H1 (cell line): ENCODE data around the gene TDRD9. TPM values are rescaled to one million over a fixed set of nuclear protein-coding genes. Genes with fewer than 3 reads are reported as not detected.

Source experiments
- CTCF ChIA-PET: fragments of 300-600 bp; sonication (Branson Sonifier 250); formaldehyde crosslinking; loops from one replicate; lab custom pipeline; 2021; ENCODE audit not compliant: partially characterized antibody; lab: Charles Lee
- POLR2A ChIA-PET: fragments of 300-600 bp; sonication (Branson Sonifier 250); formaldehyde crosslinking; loops from one replicate; lab custom pipeline; 2021; ENCODE audit warnings: inconsistent platforms; ENCODE audit not compliant: partially characterized antibody; lab: Charles Lee
- DNase-seq, 2 experiments: peaks; one replicate each; pipeline versions ENCODE4 v3.0.0 to v3.0.0-alpha.2; 2010 to 2022; ENCODE audit warnings: low spot score in 2 of 2, low read depth in 1 of 2, mixed read lengths in 1 of 2
- FAIRE-seq: peaks from 2 replicates; lab custom pipeline; 2011; peaks lifted over from hg19 to GRCh38; lab: Jason Lieb, UNC
- H2AFZ ChIP-seq: 2 replicates; pipeline ENCODE4 v1.8.1; 2012; ENCODE audit warnings: low read length, inconsistent platforms
- H2AK5ac ChIP-seq: 2 replicates; pipeline ENCODE4 v1.6.1; 2013; ENCODE audit warnings: low read depth, low read length
- H2BK120ac ChIP-seq: replicated peaks from 2 replicates; pipeline ENCODE3; 2013; ENCODE audit warnings: low read depth, low read length, inconsistent platforms
- H2BK12ac ChIP-seq: 2 replicates; pipeline ENCODE4 v1.6.1; 2013; ENCODE audit warnings: low read depth, low read length
- H2BK15ac ChIP-seq: 2 replicates; pipeline ENCODE4 v1.6.1; 2013; ENCODE audit warnings: low read length
- H2BK20ac ChIP-seq: 2 replicates; pipeline ENCODE4 v1.6.1; 2013; ENCODE audit warnings: low read length
- H2BK5ac ChIP-seq: 2 replicates; pipeline ENCODE4 v1.6.1; 2013; ENCODE audit warnings: low read depth, low read length
- H3K14ac ChIP-seq: 2 replicates; pipeline ENCODE4 v1.6.1; 2013; ENCODE audit warnings: inconsistent platforms; ENCODE audit not compliant: insufficient read length
- H3K18ac ChIP-seq: 2 replicates; pipeline ENCODE4 v1.6.1; 2013; ENCODE audit warnings: low read length; ENCODE audit errors: extremely low read depth
- H3K23ac ChIP-seq: 2 replicates; pipeline ENCODE4 v1.6.1; 2013; ENCODE audit warnings: inconsistent platforms; ENCODE audit not compliant: insufficient read length
- H3K23me2 ChIP-seq: 2 replicates; pipeline ENCODE4 v1.6.1; 2013; ENCODE audit warnings: low read depth, low read length
- H3K27ac ChIP-seq: 2 replicates; pipeline ENCODE4 v1.6.1; 2011; ENCODE audit warnings: low read depth, low read length, inconsistent platforms
- H3K27me3 ChIP-seq, 4 experiments: replicated peaks in 1 of 4; 1 replicate in 1 of 4; 2 replicates in 3 of 4; pipeline versions ENCODE4 v1.6.1 to v1.8.1; 2011 to 2013; ENCODE audit warnings: low read length in 3 of 4, mild to moderate bottlenecking in 3 of 4, inconsistent platforms in 2 of 4, mixed read lengths in 2 of 4, moderate library complexity in 1 of 4; ENCODE audit not compliant: control insufficient read depth in 3 of 4, insufficient read depth in 3 of 4; ENCODE audit errors: extremely low read depth in 1 of 4
- H3K36me3 ChIP-seq, 4 experiments: 2 replicates each; pipeline versions ENCODE4 v1.6.1 to v1.8.1; 2011 to 2013; ENCODE audit warnings: mild to moderate bottlenecking in 4 of 4, low read length in 3 of 4, moderate library complexity in 2 of 4, control low read depth in 1 of 4, inconsistent platforms in 1 of 4; ENCODE audit not compliant: insufficient read depth in 4 of 4, control insufficient read depth in 2 of 4
- H3K4ac ChIP-seq: replicated peaks from 2 replicates; pipeline ENCODE3; 2013; ENCODE audit warnings: low read length, low read depth, mixed read lengths, inconsistent platforms; ENCODE audit not compliant: insufficient read length
- H3K4me1 ChIP-seq, 4 experiments: replicated peaks in 1 of 4; 1 replicate in 1 of 4; 2 replicates in 3 of 4; pipeline versions ENCODE4 v1.6.1 to v1.8.1; 2011 to 2013; ENCODE audit warnings: low read length in 3 of 4, inconsistent platforms in 2 of 4, mixed read lengths in 1 of 4; ENCODE audit not compliant: insufficient read depth in 4 of 4, control insufficient read depth in 3 of 4
- H3K4me2 ChIP-seq, 2 experiments: 2 replicates each; pipeline versions ENCODE4 v1.6.1 to v1.8.1; 2011 to 2013; ENCODE audit warnings: low read depth in 2 of 2, low read length in 2 of 2, control low read depth in 1 of 2, inconsistent platforms in 1 of 2, mild to moderate bottlenecking in 1 of 2; ENCODE audit not compliant: insufficient read depth in 1 of 2
- H3K4me3 ChIP-seq, 4 experiments: fragments of 200-600, 300-600 bp in 1 of 4; sonication (generic), shearing (Covaris generic), sonication (Bioruptor Twin) in 1 of 4; 2 replicates each; pipeline versions ENCODE4 v1.5.1 to v1.8.1; 2011 to 2016; ENCODE audit warnings: low read length in 4 of 4, low read depth in 3 of 4, control low read depth in 2 of 4, inconsistent platforms in 2 of 4, mild to moderate bottlenecking in 2 of 4, mixed read lengths in 1 of 4, moderate library complexity in 1 of 4; ENCODE audit not compliant: insufficient read depth in 2 of 4; ENCODE audit errors: extremely low read depth in 1 of 4
- H3K56ac ChIP-seq: replicated peaks from 2 replicates; pipeline ENCODE3; 2013; ENCODE audit warnings: low read depth, mild to moderate bottlenecking, mixed read lengths, low read length, inconsistent platforms; ENCODE audit not compliant: insufficient read length
- H3K79me1 ChIP-seq: 2 replicates; pipeline ENCODE4 v1.6.1; 2013; ENCODE audit warnings: low read depth, low read length, control low read depth
- H3K79me2 ChIP-seq, 2 experiments: 2 replicates each; pipeline versions ENCODE4 v1.6.1 to v1.8.1; 2012 to 2013; ENCODE audit warnings: low read length in 2 of 2, mild to moderate bottlenecking in 2 of 2, inconsistent platforms in 1 of 2; ENCODE audit not compliant: insufficient read depth in 2 of 2, control insufficient read depth in 1 of 2
- H3K9ac ChIP-seq, 4 experiments: replicated peaks in 1 of 4; 1 replicate in 1 of 4; 2 replicates in 3 of 4; pipeline versions ENCODE4 v1.6.1 to v1.8.1; 2011 to 2013; ENCODE audit warnings: low read depth in 3 of 4, low read length in 3 of 4, control low read depth in 2 of 4, mild to moderate bottlenecking in 2 of 4, moderate library complexity in 2 of 4, inconsistent platforms in 1 of 4; ENCODE audit errors: extremely low read depth in 1 of 4
- H3K9me3 ChIP-seq, 2 experiments: 2 replicates each; pipeline versions ENCODE4 v1.6.1 to v1.8.1; 2012 to 2013; ENCODE audit warnings: mild to moderate bottlenecking in 2 of 2, moderate library complexity in 2 of 2, control low read depth in 1 of 2, inconsistent platforms in 1 of 2, low read depth in 1 of 2, low read length in 1 of 2, mixed read lengths in 1 of 2; ENCODE audit not compliant: insufficient read depth in 2 of 2
- H4K20me1 ChIP-seq, 2 experiments: replicated peaks in 1 of 2; 2 replicates each; pipeline versions ENCODE3 to v1.8.1; 2011 to 2013; ENCODE audit warnings: inconsistent platforms in 2 of 2, low read length in 2 of 2, mild to moderate bottlenecking in 1 of 2; ENCODE audit not compliant: insufficient read depth in 2 of 2, control insufficient read depth in 1 of 2
- H4K5ac ChIP-seq: 2 replicates; pipeline ENCODE4 v1.6.1; 2013; ENCODE audit warnings: low read length, low read depth, mixed read lengths, inconsistent platforms; ENCODE audit not compliant: insufficient read length
- H4K8ac ChIP-seq: 2 replicates; pipeline ENCODE4 v1.8.0; 2013; ENCODE audit warnings: mild to moderate bottlenecking, moderate library complexity, low read length, inconsistent platforms; ENCODE audit not compliant: insufficient read depth; ENCODE audit errors: extremely low read depth
- H4K91ac ChIP-seq: replicated peaks from 2 replicates; pipeline ENCODE3; 2013; ENCODE audit warnings: low read length, mixed read lengths, inconsistent platforms; ENCODE audit not compliant: insufficient read length
- BACH1 ChIP-seq: IDR thresholded peaks from 2 replicates; pipeline ENCODE4 v1.6.1; 2012; ENCODE audit warnings: low read length, improper control_type of control experiment
- BRCA1 ChIP-seq: IDR thresholded peaks from 2 replicates; pipeline ENCODE4 v1.6.1; 2012; ENCODE audit warnings: low read depth, low read length, improper control_type of control experiment
- JUND ChIP-seq: IDR thresholded peaks from 2 replicates; pipeline ENCODE4 v1.6.1; 2011; ENCODE audit warnings: mild to moderate bottlenecking, improper control_type of control experiment, low read length
- KDM4A ChIP-seq: IDR thresholded peaks from one replicate; pipeline ENCODE4 v1.7.1; 2012; ENCODE audit warnings: low read depth, mild to moderate bottlenecking, moderate library complexity, low read length, inconsistent platforms; ENCODE audit not compliant: severe bottlenecking
- MAX ChIP-seq: IDR thresholded peaks from 2 replicates; pipeline ENCODE4 v1.6.1; 2012; ENCODE audit warnings: inconsistent platforms
- RNF2 ChIP-seq: fragments of 200-900, 300-1000 bp; sonication (generic); IDR thresholded peaks from 2 replicates; pipeline ENCODE4 v1.7.1; 2016; ENCODE audit warnings: borderline replicate concordance, low read depth, mild to moderate bottlenecking, antibody characterized with exemption, low read length; ENCODE audit not compliant: poor library complexity, severe bottlenecking; ENCODE audit errors: missing control alignments
- SIRT6 ChIP-seq: IDR thresholded peaks from one replicate; pipeline ENCODE4 v1.7.1; 2012; ENCODE audit warnings: low read length, inconsistent platforms
- TAF1 ChIP-seq: IDR thresholded peaks from 2 replicates; pipeline ENCODE4 v1.6.1; 2011; ENCODE audit warnings: mild to moderate bottlenecking, low read depth, low read length
- WGBS, 2 experiments: shearing (Covaris generic) in 1 of 2; methylation state at CpG; one replicate each; pipeline versions ENCODE4 v1.1.6 to v1.1.7; 2013 to 2015; ENCODE audit warnings: low lambda C conversion rate in 2 of 2, mixed read lengths in 2 of 2, inconsistent platforms in 1 of 2, low coverage in 1 of 2, missing lambda C conversion rate in 1 of 2; ENCODE audit not compliant: insufficient replicate concordance in 2 of 2, insufficient coverage in 1 of 2, insufficient read length in 1 of 2; ENCODE audit errors: extremely low coverage in 1 of 2, missing lambda C conversion rate in 1 of 2; 5-methylcytosine and 5-hydroxymethylcytosine counted together
- polyA plus RNA-seq, 7 experiments: library from polyadenylated mRNA; depleted of rRNA in 3 of 7; stranded (reverse) in 5 of 7; unstranded in 2 of 7; fragments of >200 nt in 5 of 7; fragments of 200-250 nt in 2 of 7; gene quantifications; 1 replicate in 5 of 7; 2 replicates in 1 of 7; 4 replicates in 1 of 7; pipeline versions ENCODE4 v1.2.1 to v1.2.3, GENCODE V29; 2011 to 2013; ENCODE audit warnings: missing spikeins in 2 of 7, mixed read lengths in 2 of 7
- total RNA-seq: library from RNA; stranded (reverse); fragmentation: NEBNext Ultra II Directional; extraction: Animal tissue kit (Norgen Biotek cat#: 25700); gene quantifications from 2 replicates; pipeline ENCODE4 v1.2.1, GENCODE V29; 2021
- TF ChIP-seq, protein P1 (sequence below): IDR thresholded peaks from 2 replicates; pipeline ENCODE4 v1.6.1; 2012; ENCODE audit warnings: inconsistent platforms

Gene TDRD9
- total and polyA plus RNA-seq, 2 of the 8 experiments (the other 6 are each of a cell fraction or from before 2014, with no cell fraction given) = not detected

DNA sequence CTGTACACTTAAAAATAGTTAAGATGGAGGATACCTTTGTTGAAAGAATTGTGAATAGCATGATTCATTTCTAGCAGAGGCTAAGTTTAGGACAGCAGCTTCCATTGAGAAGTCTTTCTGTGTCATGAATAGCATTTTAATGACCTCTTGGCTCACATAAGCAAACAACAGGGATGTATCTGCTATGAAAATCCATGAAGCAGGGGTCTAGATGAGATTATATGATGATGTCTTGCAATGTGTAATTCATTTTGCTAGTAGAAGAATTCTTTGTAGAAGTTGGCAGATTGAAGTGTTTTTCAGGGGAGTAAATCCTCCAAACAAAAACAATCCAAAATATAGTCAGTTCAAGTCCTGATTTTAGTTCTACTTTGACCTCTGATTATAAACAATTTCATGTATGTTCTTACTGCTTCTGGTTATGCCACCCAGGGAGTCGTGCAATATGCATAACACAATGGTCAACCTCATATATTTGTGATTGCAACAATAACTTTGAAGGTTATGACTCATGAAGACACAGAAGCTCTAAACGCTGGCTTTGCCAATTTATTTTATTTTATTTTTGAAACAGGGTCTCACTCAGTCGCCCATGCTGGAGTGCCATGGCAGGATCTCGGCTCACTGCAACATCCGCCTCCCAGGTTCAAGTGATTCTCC lies 21.0 kb downstream of the TDRD9 start:
- Histone ChIP-seq H3K27ac (no peak overlapping the region), H3K4me1 (no peaks in the 10 kb centered on the region), H2BK12ac (no peak overlapping the region), H3K14ac (no peak overlapping the region), H4K20me1 (no peaks in the 10 kb centered on the region), H2BK15ac (no peak overlapping the region), H3K56ac (no peak overlapping the region), H3K9ac (no peak overlapping the region), H3K23ac (no peak overlapping the region), H3K79me2 (no peaks in the 10 kb centered on the region), H3K36me3 (no peaks in the 10 kb centered on the region), H4K91ac (no peak overlapping the region), H3K18ac (no peak overlapping the region), H3K9me3 (peaks cover 2 to 3% of the 10 kb centered on the region in 2 experiments; a peak in 2 of 4 replicates), H2BK5ac (no peak overlapping the region), H3K27me3 (no peaks in the 10 kb centered on the region), H2BK20ac (no peak overlapping the region), H3K4ac (no peak overlapping the region), H2AFZ (no peak overlapping the region), H4K5ac (no peak overlapping the region), H2BK120ac (no peak overlapping the region), H2AK5ac (no peak overlapping the region), H3K4me2 (no peak overlapping the region), H3K23me2 (no peaks in the 10 kb centered on the region), H4K8ac (no peak overlapping the region)
- DNase-seq (no peak), FAIRE-seq (no peak)
- POLR2A ChIA-PET = no interaction called here
- WGBS, 2 experiments = 90% methylated on average over 5 of the region's 5 CpGs; no CpG with 5 or more reads in 1 of the 2 experiments
- TF ChIP-seq BRCA1 (no peak), TAF1 (no peak), SIRT6 (no peak), BACH1 (no peak), KDM4A (no peak), JUND (no peak), RNF2 (no peak), MAX (no peak)
- TF ChIP-seq, protein P1, sequence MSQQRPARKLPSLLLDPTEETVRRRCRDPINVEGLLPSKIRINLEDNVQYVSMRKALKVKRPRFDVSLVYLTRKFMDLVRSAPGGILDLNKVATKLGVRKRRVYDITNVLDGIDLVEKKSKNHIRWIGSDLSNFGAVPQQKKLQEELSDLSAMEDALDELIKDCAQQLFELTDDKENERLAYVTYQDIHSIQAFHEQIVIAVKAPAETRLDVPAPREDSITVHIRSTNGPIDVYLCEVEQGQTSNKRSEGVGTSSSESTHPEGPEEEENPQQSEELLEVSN = no peak
- TF ChIP-seq, all 59 proteins: peak for 0
- H3K4me3 ChIP-seq = no peak overlapping the region
- CTCF ChIA-PET = interaction anchor here (0.6 kb wide), 1 partner anchor 804 kb away, joined by 3 read pairs; no protein-coding TSS in a partner anchor
- H3K79me1 ChIP-seq = no peaks in the 10 kb centered on the region
